Neuron (in vitro differentiated cells): ENCODE measurements around the gene SLTM.
"Not testable (repeated sequence)": the region's sequence is repeated elsewhere in the genome, so short reads cannot be mapped to it uniquely, and the experiment has no call there.

Experiments used
- H2AFZ ChIP-seq: one replicate; pipeline ENCODE4 v1.6.1; 2013; ENCODE audit warnings: low read depth, mild to moderate bottlenecking, inconsistent platforms, low read length, moderate library complexity
- H3K27me3 ChIP-seq: one replicate; pipeline ENCODE4 v1.6.1; 2013; ENCODE audit warnings: low read length; ENCODE audit not compliant: insufficient read depth
- H3K36me3 ChIP-seq: one replicate; pipeline ENCODE4 v1.6.1; 2013; ENCODE audit warnings: low read length; ENCODE audit not compliant: insufficient read depth
- H3K4me1 ChIP-seq: one replicate; pipeline ENCODE4 v1.6.1; 2013; ENCODE audit warnings: low read length; ENCODE audit not compliant: insufficient read depth
- H3K4me3 ChIP-seq: 2 replicates; pipeline ENCODE4 v1.5.1; 2013; ENCODE audit warnings: mild to moderate bottlenecking, low read length, moderate library complexity
- H3K9me3 ChIP-seq: one replicate; pipeline ENCODE4 v1.6.1; 2013; ENCODE audit warnings: low read length

SLTM gene

GRCh38 chr15:58880320-58880719 is 53.2 kb downstream of the SLTM start:
- H2AFZ ChIP-seq: no peak overlapping the region
- H3K4me1 ChIP-seq: no peaks in the 10 kb centered on the region
- H3K36me3 ChIP-seq: peaks cover 77% of the 10 kb centered on the region

GRCh38 chr15:58877999-58878825 is 55.3 kb downstream of the SLTM start:
- Histone ChIP-seq H3K4me1 (no peaks in the 10 kb centered on the region), H3K36me3 (peaks cover 59% of the 10 kb centered on the region)

More at GRCh38 chr15:58880320-58880719, 53.2 kb downstream of the SLTM start:
- no peaks in the 10 kb centered on the region for H3K27me3 ChIP-seq
- peaks cover 2% of the 10 kb centered on the region for H3K9me3 ChIP-seq
- no peak overlapping the region for H3K4me3 ChIP-seq

GRCh38 chr15:58876306-58877106 is 57.0 kb downstream of the SLTM start:
- Histone ChIP-seq H3K9me3 (peaks cover 2% of the 10 kb centered on the region), H3K4me1 (no peaks in the 10 kb centered on the region), H3K27me3 (no peaks in the 10 kb centered on the region), H2AFZ (no peak overlapping the region), H3K4me3 (no peak overlapping the region), H3K36me3 (peaks cover 46% of the 10 kb centered on the region)

More at GRCh38 chr15:58877999-58878825, 55.3 kb downstream of the SLTM start:
- Histone ChIP-seq H2AFZ (no peak overlapping the region), H3K27me3 (no peaks in the 10 kb centered on the region), H3K9me3 (peaks cover 2% of the 10 kb centered on the region), H3K4me3 (no peak overlapping the region)

- H3K36me3 ChIP-seq: peaks cover 35% of the 10 kb centered on the region
- no peaks in the 10 kb centered on the region for H3K4me1 ChIP-seq
- H2AFZ ChIP-seq: no peak overlapping the region
- H3K9me3 ChIP-seq: peaks cover 2% of the 10 kb centered on the region
- H3K27me3 ChIP-seq: no peaks in the 10 kb centered on the region
- no peak overlapping the region for H3K4me3 ChIP-seq
Observed at GRCh38 chr15:58875343-58875742, 58.1 kb downstream of the SLTM start.

- H2AFZ ChIP-seq: no peak overlapping the region
- H3K27me3 ChIP-seq: no peaks in the 10 kb centered on the region
- no peak overlapping the region for H3K4me3 ChIP-seq
- peaks cover 14% of the 10 kb centered on the region for H3K36me3 ChIP-seq
- H3K4me1 ChIP-seq: no peaks in the 10 kb centered on the region
- no peaks in the 10 kb centered on the region for H3K9me3 ChIP-seq
Observed at GRCh38 chr15:58873267-58873666, 60.2 kb downstream of the SLTM start.

- H3K4me3 ChIP-seq: no peak overlapping the region
- no peaks in the 10 kb centered on the region for H3K27me3 ChIP-seq
- H3K4me1 ChIP-seq: no peaks in the 10 kb centered on the region
- H3K36me3 ChIP-seq: no peaks in the 10 kb centered on the region
- no peaks in the 10 kb centered on the region for H3K9me3 ChIP-seq
- H2AFZ ChIP-seq: no peak overlapping the region
Observed at GRCh38 chr15:58870451-58870850, 63.0 kb downstream of the SLTM start.

GRCh38 chr15:58867926-58868325 is 65.6 kb downstream of the SLTM start:
- H2AFZ ChIP-seq: no peak overlapping the region
- no peaks in the 10 kb centered on the region for H3K4me1 ChIP-seq
- no peaks in the 10 kb centered on the region for H3K27me3 ChIP-seq
- no peaks in the 10 kb centered on the region for H3K9me3 ChIP-seq
- no peak overlapping the region for H3K4me3 ChIP-seq
- H3K36me3 ChIP-seq: no peaks in the 10 kb centered on the region

GRCh38 chr15:58865425-58865880 is 68.0 kb downstream of the SLTM start:
- no peaks in the 10 kb centered on the region for H3K4me1 ChIP-seq
- H3K36me3 ChIP-seq: no peaks in the 10 kb centered on the region
- no peaks in the 10 kb centered on the region for H3K9me3 ChIP-seq
- no peak overlapping the region for H3K4me3 ChIP-seq
- H3K27me3 ChIP-seq: no peaks in the 10 kb centered on the region
- no peak overlapping the region for H2AFZ ChIP-seq

- Histone ChIP-seq H2AFZ (no peak overlapping the region), H3K27me3 (no peaks in the 10 kb centered on the region), H3K9me3 (no peaks in the 10 kb centered on the region), H3K4me3 (no peak overlapping the region), H3K4me1 (no peaks in the 10 kb centered on the region), H3K36me3 (no peaks in the 10 kb centered on the region)
Observed at GRCh38 chr15:58864602-58865424, 68.7 kb downstream of the SLTM start.

GRCh38 chr15:58862326-58862725 is 71.2 kb downstream of the SLTM start:
- Histone ChIP-seq H2AFZ (no peak overlapping the region), H3K9me3 (no peaks in the 10 kb centered on the region), H3K4me3 (no peak overlapping the region)

GRCh38 chr15:58856621-58857020 is 76.9 kb downstream of the SLTM start:
- H3K4me1 ChIP-seq, H3K27me3 ChIP-seq, H3K4me3 ChIP-seq, H3K9me3 ChIP-seq, H2AFZ ChIP-seq: not testable (repeated sequence)
- H3K36me3 ChIP-seq: peaks cover 10% of the 10 kb centered on the region

More at GRCh38 chr15:58862326-58862725, 71.2 kb downstream of the SLTM start:
- no peaks in the 10 kb centered on the region for H3K27me3 ChIP-seq
- peaks cover 1% of the 10 kb centered on the region for H3K36me3 ChIP-seq
- H3K4me1 ChIP-seq: no peaks in the 10 kb centered on the region

GRCh38 chr15:58856086-58856485 is 77.4 kb downstream of the SLTM start:
- Histone ChIP-seq H3K4me1 (no peaks in the 10 kb centered on the region), H3K4me3 (no peak overlapping the region), H2AFZ (no peak overlapping the region), H3K27me3 (no peaks in the 10 kb centered on the region), H3K9me3 (no peaks in the 10 kb centered on the region), H3K36me3 (peaks cover 11% of the 10 kb centered on the region)
